HEK293 (cell line): ENCODE data around the gene LPP.

ENCODE experiments used
- CTCF ChIA-PET: fragments of 350-600 bp; formaldehyde crosslinking; extraction: SDS; loops from one replicate; lab custom pipeline; 2021; ENCODE audit warnings: antibody characterized with exemption; lab: Yijun Ruan, JAX
- POLR2A ChIA-PET: fragments of 300-600 bp; formaldehyde crosslinking; extraction: SDS; loops from one replicate; lab custom pipeline; 2020; ENCODE audit warnings: antibody characterized with exemption, inconsistent platforms; lab: Yijun Ruan, JAX
- H3K27ac ChIP-seq: fragments of 200-500 bp; sonication (Bioruptor generic); 2 replicates; pipeline ENCODE4 v1.5.1; 2014; ENCODE audit warnings: low read depth, low read length, control low read depth, inconsistent platforms; ENCODE audit errors: extremely low read depth
- H3K36me3 ChIP-seq, 2 experiments: fragments of 200-500 bp in 1 of 2; sonication (Bioruptor generic) in 1 of 2; 1 replicate in 1 of 2; 2 replicates in 1 of 2; pipeline ENCODE4 v1.5.1; 2014 to 2017; ENCODE audit warnings: inconsistent platforms in 2 of 2, low read length in 2 of 2; ENCODE audit not compliant: control insufficient read depth in 2 of 2, insufficient read depth in 1 of 2
- H3K4me1 ChIP-seq: fragments of 200-500 bp; sonication (Bioruptor generic); 2 replicates; pipeline ENCODE4 v1.5.1; 2014; ENCODE audit warnings: mild to moderate bottlenecking, low read length, inconsistent platforms; ENCODE audit not compliant: control insufficient read depth, insufficient read depth
- H3K4me3 ChIP-seq: 2 replicates; pipeline ENCODE4 v1.5.1; 2011; ENCODE audit warnings: low read depth, mild to moderate bottlenecking, control low read depth, low read length, moderate library complexity
- H3K9me3 ChIP-seq: fragments of 200-500 bp; sonication (Bioruptor generic); 2 replicates; pipeline ENCODE4 v1.5.1; 2014; ENCODE audit warnings: low read depth, low read length, inconsistent platforms; ENCODE audit not compliant: control insufficient read depth, insufficient read depth
- PATZ1 ChIP-seq: fragments of 450-650 bp; formaldehyde crosslinking; IDR thresholded peaks from 2 replicates; pipeline ENCODE4 v1.5.1; 2016; ENCODE audit warnings: missing biosample characterization, missing genetic modification characterization
- PRDM10 ChIP-seq: fragments of 450-650 bp; formaldehyde crosslinking; IDR thresholded peaks from 2 replicates; pipeline ENCODE4 v1.5.1; 2016; ENCODE audit warnings: missing biosample characterization, missing genetic modification characterization
- ZBTB1 ChIP-seq: fragments of 450-650 bp; formaldehyde crosslinking; IDR thresholded peaks from 2 replicates; pipeline ENCODE4 v1.5.1; 2016; ENCODE audit warnings: missing biosample characterization, missing genetic modification characterization
- ZBTB21 ChIP-seq: fragments of 450-650 bp; formaldehyde crosslinking; IDR thresholded peaks from 2 replicates; pipeline ENCODE4 v1.5.1; 2017; ENCODE audit warnings: missing biosample characterization, missing genetic modification characterization
- ZNF10 ChIP-seq: fragments of 450-650 bp; formaldehyde crosslinking; IDR thresholded peaks from 2 replicates; pipeline ENCODE4 v1.5.1; 2017; ENCODE audit warnings: missing biosample characterization, missing genetic modification characterization
- ZNF157 ChIP-seq: fragments of 450-650 bp; formaldehyde crosslinking; IDR thresholded peaks from 2 replicates; pipeline ENCODE4 v1.5.1; 2016; ENCODE audit warnings: missing biosample characterization, missing genetic modification characterization
- ZNF280C ChIP-seq: fragments of 450-650 bp; formaldehyde crosslinking; IDR thresholded peaks from 2 replicates; pipeline ENCODE4 v1.5.1; 2016; ENCODE audit warnings: missing biosample characterization, missing genetic modification characterization
- ZNF280D ChIP-seq: fragments of 450-650 bp; formaldehyde crosslinking; IDR thresholded peaks from 2 replicates; pipeline ENCODE4 v1.5.1; 2016; ENCODE audit warnings: missing biosample characterization, missing genetic modification characterization
- ZNF394 ChIP-seq: fragments of 450-650 bp; formaldehyde crosslinking; IDR thresholded peaks from 2 replicates; pipeline ENCODE4 v1.5.1; 2016; ENCODE audit warnings: missing biosample characterization, missing genetic modification characterization, mild to moderate bottlenecking, moderate library complexity, borderline replicate concordance
- ZNF514 ChIP-seq: fragments of 450-650 bp; formaldehyde crosslinking; IDR thresholded peaks from 2 replicates; pipeline ENCODE4 v1.5.1; 2016; ENCODE audit warnings: missing biosample characterization, missing genetic modification characterization
- ZNF639 ChIP-seq: fragments of 450-650 bp; formaldehyde crosslinking; IDR thresholded peaks from 2 replicates; pipeline ENCODE4 v1.5.1; 2016; ENCODE audit warnings: missing biosample characterization, missing genetic modification characterization
- ZNF664 ChIP-seq: fragments of 450-650 bp; formaldehyde crosslinking; IDR thresholded peaks from 2 replicates; pipeline ENCODE4 v1.5.1; 2016; ENCODE audit warnings: missing biosample characterization, missing genetic modification characterization
- ZNF701 ChIP-seq: fragments of 450-650 bp; formaldehyde crosslinking; IDR thresholded peaks from 2 replicates; pipeline ENCODE4 v1.5.1; 2016; ENCODE audit warnings: missing biosample characterization, missing genetic modification characterization
- ZXDB ChIP-seq: fragments of 450-650 bp; formaldehyde crosslinking; IDR thresholded peaks from 2 replicates; pipeline ENCODE4 v1.5.1; 2016; ENCODE audit warnings: missing biosample characterization, missing genetic modification characterization

The LPP gene

GRCh38 chr3:188507244-188507720, 353.3 kb downstream of the LPP start (continued):
- no peak for TF ChIP-seq ZNF280C (tag by site-specific recombination)
- TF ChIP-seq ZBTB1 (tag by site-specific recombination) = no peak
- TF ChIP-seq ZNF394 (tag by site-specific recombination) = no peak
- TF ChIP-seq ZBTB21 (tag by site-specific recombination) = no peak
- TF ChIP-seq ZNF157 (tag by site-specific recombination) = no peak

- Histone ChIP-seq H3K4me3 (no peak overlapping the region), H3K36me3 (no peaks in the 10 kb centered on the region), H3K9me3 (no peaks in the 10 kb centered on the region), H3K4me1 (no peaks in the 10 kb centered on the region), H3K27ac (no peak overlapping the region)
- POLR2A ChIA-PET = no interaction called here
- TF ChIP-seq ZNF10 (tag by site-specific recombination) = no peak
- no peak for TF ChIP-seq ZNF701 (tag by site-specific recombination)
- TF ChIP-seq PRDM10 (tag by site-specific recombination) = no peak
- no peak for TF ChIP-seq ZXDB (tag by site-specific recombination)
- TF ChIP-seq ZNF639 (tag by site-specific recombination) = no peak
- no peak for TF ChIP-seq PATZ1
- no peak for TF ChIP-seq ZNF514 (tag by site-specific recombination)
- no peak for TF ChIP-seq ZNF664 (tag by site-specific recombination)
- TF ChIP-seq ZNF280D (tag by site-specific recombination) = no peak
- CTCF ChIA-PET = interaction anchor here (0.5 kb wide), 1 partner anchor 377 kb away, joined by 3 read pairs; no protein-coding TSS in a partner anchor
Measured at GRCh38 chr3:188508454-188508853, 354.5 kb downstream of the LPP start.
